ENCODE results near the gene MIS12. TPM values are rescaled to one million over a fixed set of nuclear protein-coding genes. Genes with fewer than 3 reads are reported as not detected.

Gene MIS12
- total RNA-seq, 1 experiment from 2014 or later, result 14.7 TPM

- H3K9me2 ChIP-seq (ENCODE audit: insufficient read depth), result no peaks in the 10 kb centered on the region
- no peak overlapping the region for H3K27ac ChIP-seq (ENCODE audit: low read depth, low read length)
- H4K20me1 ChIP-seq (ENCODE audit: insufficient read depth), result no peaks in the 10 kb centered on the region
- ChIA-PET CTCF (no interaction called here), RAD21 (ENCODE audit: low non-redundant PET in 1 of 2, low total read pairs in 2 of 2, uncharacterized antibody in 2 of 2, unreplicated experiment in 2 of 2) (no interaction called here), POLR2A (no interaction called here)
- intact Hi-C loops (cut with micrococcal nuclease), result no loop called here
- H3K79me2 ChIP-seq (ENCODE audit: insufficient read depth, low read length), result no peaks in the 10 kb centered on the region
- no peak overlapping the region for H3K9ac ChIP-seq (ENCODE audit: low read length)
- BruUV-seq (replicated peaks), result no TSS peak
- H3K27me3 ChIP-seq (ENCODE audit: insufficient read depth, low read length), result no peaks in the 10 kb centered on the region
- H3K4me3 ChIP-seq (replicated peaks in 1 of 2; ENCODE audit: low read depth in 1 of 2, low read length in 2 of 2), result no peak overlapping the region
- H3K36me3 ChIP-seq (ENCODE audit: control insufficient read depth in 1 of 2, insufficient read depth in 2 of 2, low read length in 2 of 2), result no peaks in the 10 kb centered on the region
- TF ChIP-seq CTCF (IDR thresholded peaks at IDR 0.05 in 2 of 3, conservative IDR thresholded peaks at IDR 0.05 in 1 of 3; ENCODE audit: borderline replicate concordance in 1 of 3, insufficient read depth in 1 of 3, low read depth in 2 of 3, low read length in 2 of 3), result no peak
- no peak for TF ChIP-seq EZH2phosphoT487 (IDR thresholded peaks at IDR 0.05; ENCODE audit: borderline replicate concordance)
- TF ChIP-seq RAD21 (IDR thresholded peaks at IDR 0.05; ENCODE audit: low read depth), result no peak
- TF ChIP-seq POLR2A (IDR thresholded peaks at IDR 0.05; ENCODE audit: borderline replicate concordance, extremely low read depth, insufficient read depth, insufficient read length), result no peak
- no peak for TF ChIP-seq ZFX (IDR thresholded peaks at IDR 0.05)
- TF ChIP-seq JUND (IDR thresholded peaks at IDR 0.05), result no peak
- TF ChIP-seq SIN3A (IDR thresholded peaks at IDR 0.05; ENCODE audit: low read depth), result no peak
- no peak for TF ChIP-seq ATF3 (IDR thresholded peaks at IDR 0.05)
- no peak for TF ChIP-seq ZBTB33 (IDR thresholded peaks at IDR 0.05; ENCODE audit: extremely low read depth, insufficient replicate concordance, low read length)
- TF ChIP-seq MAX (IDR thresholded peaks at IDR 0.05), result no peak
- no peak for TF ChIP-seq ZNF274 (IDR thresholded peaks at IDR 0.05; ENCODE audit: low read depth, low read length)
- no peaks in the 10 kb centered on the region for H3K4me1 ChIP-seq (ENCODE audit: control insufficient read depth in 1 of 2, insufficient read depth in 2 of 2, low read length in 2 of 2)
- no peaks in the 10 kb centered on the region for H3K9me3 ChIP-seq (ENCODE audit: control insufficient read depth in 1 of 2, insufficient read depth in 1 of 2, low read depth in 1 of 2, low read length in 2 of 2)
- no peak for DNase-seq (ENCODE audit: low read depth, low spot score)
- no peak for ATAC-seq
- H2AFZ ChIP-seq (ENCODE audit: low read depth, low read length, poor library complexity, severe bottlenecking), result no peak overlapping the region
- no peak overlapping the region for H3K4me2 ChIP-seq (ENCODE audit: low read length)
Observed at GRCh38 chr17:5540321-5540720, 54.0 kb downstream of the MIS12 start.

Other genes starting within 250 kb of the MIS12 start
- gene RABEP1, start 204.3 kb upstream of the MIS12 start, total RNA-seq (2021; ENCODE audit: unreplicated experiment), result 38.5 TPM
- 93.2 TPM for gene NUP88, start 66.9 kb upstream of the MIS12 start, total RNA-seq (2021; ENCODE audit: unreplicated experiment)
- gene RPAIN, start 66.4 kb upstream of the MIS12 start, total RNA-seq (2021; ENCODE audit: unreplicated experiment), result 67.9 TPM
- gene C1QBP, start 47.4 kb upstream of the MIS12 start, total RNA-seq (2021; ENCODE audit: unreplicated experiment), result 524 TPM
- gene DHX33, start 17.6 kb upstream of the MIS12 start, total RNA-seq (2021; ENCODE audit: unreplicated experiment), result 36.4 TPM
- 45.6 TPM for gene DERL2, start 388 bp upstream of the MIS12 start, total RNA-seq (2021; ENCODE audit: unreplicated experiment)
- 7.2 TPM for gene NLRP1, start 97.9 kb downstream of the MIS12 start, total RNA-seq (2021; ENCODE audit: unreplicated experiment)